NCI-H2107 (cell line): ENCODE measurements around the gene TMEM43.

Experiments
- DNase-seq: peaks from one replicate; lab custom pipeline; 2025; lab: John Stamatoyannopoulos, UW

TMEM43 gene

DNA sequence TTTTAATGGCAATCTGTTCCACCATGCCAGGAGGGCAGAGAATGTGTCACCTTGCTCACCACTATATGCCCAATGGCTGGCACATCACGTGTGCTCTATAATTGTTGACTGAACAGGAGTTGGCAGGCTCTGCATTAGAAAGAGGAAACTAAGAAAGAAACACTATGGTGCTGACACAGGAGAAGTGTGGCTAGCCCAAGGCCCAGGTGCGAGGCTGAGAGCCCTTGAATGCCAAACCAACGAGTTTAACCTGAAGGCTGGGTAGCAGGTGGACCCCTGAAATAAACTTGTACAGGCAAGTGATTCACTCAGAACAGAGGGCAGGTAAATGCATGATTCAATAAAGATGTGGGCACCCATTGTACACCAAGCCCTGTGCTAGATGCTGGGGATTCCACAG, 2.6 kb upstream of the TMEM43 start:
- no peak for DNase-seq

DNA sequence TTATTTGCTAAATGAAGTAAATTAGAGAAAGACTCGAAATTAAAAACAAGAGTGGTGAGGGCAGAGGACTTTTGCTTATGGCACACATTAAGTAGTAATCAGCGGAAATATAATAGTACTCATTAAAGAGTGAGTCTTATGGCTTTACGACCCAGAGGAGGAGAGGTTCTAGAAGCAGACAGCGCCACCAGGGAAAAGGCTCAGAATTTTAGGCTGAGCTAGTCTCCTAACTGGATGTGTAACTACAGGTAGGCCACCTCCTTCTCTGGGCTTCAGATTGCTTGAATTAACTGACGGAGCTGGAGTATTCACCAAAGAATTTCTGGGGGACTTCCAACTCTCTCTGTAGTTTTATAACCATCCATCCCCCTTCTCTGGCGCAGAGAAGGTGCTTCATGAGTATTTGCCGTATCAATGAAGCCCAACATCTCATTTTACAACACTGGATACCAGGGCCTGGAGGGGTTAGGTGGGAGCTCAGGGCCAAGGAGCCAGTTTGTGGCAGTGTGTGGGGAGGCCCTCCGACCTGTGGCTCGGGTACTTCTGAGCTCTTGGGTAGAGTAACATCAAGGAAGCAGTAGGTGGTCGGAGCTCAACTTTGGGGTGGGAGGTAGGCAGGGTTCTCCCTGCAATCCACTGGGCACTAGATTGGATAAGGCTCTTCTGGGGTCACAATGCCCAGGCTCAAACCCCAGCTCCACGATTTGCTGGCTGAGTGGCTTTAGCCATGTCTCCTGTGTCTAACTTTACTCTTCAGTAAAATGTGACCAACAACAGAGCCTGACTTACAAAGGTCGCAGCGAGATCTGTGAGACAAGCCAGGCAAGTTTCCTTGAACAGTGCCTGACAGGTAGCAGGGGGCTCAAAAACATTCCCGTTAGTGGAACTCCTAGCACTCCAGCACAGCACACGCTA, 1.3 kb upstream of the TMEM43 start:
- DNase-seq, result no peak

DNA sequence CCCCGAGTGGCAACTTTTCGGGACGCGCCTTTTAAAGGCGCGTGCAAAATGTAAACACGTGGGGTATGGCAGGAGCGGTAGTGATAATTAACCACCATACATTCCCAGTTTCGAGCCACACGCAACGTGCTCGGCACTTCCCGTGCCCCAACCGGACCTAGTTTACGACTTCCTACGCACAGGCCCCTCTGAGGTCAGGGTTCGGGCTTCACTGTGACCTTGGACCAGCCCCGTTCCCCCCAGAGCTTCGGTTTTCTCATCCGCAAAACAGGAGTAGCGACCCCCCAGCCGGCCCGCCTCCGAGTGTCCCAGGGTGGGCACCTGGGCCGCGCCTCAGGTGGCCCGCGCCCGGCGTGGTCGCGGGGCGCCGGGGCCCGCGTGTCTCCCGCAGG, 633 bp upstream of the TMEM43 start:
- no peak for DNase-seq

DNA sequence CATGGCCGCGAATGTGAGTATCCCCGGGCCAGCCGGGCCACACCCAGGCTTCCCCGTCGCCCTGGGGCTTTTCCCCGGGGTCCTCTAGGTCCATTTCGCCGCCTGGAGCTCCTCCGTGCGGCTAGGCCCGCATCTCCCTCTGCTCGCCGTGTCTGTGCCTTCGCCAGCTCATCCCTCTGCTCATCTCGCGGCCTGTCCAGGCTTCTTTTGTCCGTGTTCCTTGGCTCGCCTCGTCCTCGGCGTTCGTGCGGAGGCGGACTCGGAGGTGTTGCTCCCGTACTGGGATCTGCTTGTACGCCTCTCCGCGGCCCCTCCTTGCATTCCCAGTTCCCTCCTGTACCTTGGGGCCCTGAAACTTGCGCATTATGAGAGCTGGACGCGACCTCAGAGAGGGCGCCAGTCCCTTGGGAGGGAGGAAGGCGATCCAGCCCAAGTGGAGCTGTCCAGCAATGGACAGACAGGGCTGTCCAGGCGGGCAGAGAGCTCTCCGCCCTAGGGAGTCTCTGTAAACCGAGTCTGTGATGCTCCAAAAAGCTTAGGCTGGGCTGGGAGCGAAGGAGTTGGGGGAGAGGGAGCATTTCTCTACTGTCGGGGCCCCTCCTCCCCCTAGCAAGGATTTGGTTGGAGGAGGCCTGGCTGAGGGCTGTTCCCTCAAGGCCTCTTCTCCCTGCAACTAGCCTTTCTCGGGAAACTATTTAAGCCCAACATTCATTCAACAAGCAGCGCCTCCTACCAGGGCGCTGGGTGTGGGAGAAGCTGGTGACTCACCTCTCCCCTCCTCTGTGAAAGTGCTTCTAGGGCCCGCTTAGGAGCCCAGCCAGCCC, 553 bp downstream of the TMEM43 start:
- no peak for DNase-seq

DNA sequence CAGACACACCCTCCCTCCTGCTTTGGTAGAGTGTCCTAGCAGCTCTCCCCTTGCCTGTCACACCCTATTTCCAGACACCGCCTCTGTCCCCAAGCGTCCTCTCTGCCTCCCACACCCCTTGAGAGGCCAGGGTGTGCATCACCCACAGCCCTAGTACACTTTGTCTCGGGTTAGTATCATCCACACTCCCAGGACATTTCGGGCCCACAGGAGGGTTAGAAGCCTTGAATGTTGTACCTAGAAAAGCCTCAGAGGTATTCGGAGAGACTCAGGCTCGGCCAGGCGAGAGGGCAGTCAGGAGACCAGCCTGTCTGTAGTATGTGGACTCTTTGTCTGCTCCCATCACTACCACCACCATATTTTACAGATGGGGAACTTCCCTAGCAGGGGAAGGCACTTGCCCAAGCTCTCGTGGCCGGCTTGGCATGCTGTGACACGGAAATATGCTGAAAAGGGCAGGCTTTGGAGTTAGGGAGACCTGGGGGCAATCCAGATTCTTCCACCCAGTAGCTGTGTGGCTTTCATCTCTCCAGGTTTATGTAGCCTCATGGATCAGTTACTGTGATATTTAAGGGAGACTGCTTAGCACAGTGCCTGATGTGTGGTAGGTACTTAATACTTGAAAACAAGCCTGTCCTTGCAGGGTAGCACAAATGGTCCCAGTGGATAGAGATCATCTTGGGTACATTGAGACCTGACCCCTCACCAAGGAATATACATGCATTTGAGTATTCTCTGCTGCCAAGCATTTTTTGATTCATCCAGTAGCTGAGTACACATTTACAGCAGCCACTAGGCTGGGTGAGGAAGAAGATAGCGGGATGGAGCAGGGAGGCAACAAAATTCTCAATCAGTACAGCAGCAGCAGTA, 1.4 kb downstream of the TMEM43 start:
- DNase-seq, result no peak

DNA sequence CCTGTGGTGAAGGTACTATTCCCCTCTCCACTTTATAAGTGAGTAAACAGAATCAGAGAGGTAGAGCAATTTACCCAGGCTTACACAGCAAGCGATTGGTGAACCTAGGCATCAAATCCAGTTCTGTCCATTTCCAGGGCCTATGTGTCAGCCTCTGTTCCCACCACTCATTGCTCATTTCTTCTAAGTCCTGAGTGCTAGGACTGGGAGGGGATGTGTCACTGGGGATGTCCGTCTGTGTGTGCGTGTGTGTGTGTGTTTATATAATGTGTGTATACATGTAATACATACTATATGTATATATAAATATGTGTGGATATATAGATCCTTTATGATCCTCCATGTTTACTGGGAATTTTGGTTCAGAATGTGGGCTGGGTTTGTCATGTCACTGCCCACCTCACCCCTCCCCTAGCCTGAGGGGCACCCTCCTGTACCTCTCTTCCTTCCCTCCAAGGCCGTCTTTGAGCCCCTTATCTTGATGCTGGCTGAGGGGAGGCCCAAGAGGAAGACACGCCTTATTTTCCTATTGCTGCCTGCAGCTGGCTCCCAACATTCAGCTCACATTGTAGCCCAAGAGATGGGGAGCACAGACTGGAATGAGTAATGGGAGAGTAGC, 2.1 kb downstream of the TMEM43 start:
- no peak for DNase-seq

DNA sequence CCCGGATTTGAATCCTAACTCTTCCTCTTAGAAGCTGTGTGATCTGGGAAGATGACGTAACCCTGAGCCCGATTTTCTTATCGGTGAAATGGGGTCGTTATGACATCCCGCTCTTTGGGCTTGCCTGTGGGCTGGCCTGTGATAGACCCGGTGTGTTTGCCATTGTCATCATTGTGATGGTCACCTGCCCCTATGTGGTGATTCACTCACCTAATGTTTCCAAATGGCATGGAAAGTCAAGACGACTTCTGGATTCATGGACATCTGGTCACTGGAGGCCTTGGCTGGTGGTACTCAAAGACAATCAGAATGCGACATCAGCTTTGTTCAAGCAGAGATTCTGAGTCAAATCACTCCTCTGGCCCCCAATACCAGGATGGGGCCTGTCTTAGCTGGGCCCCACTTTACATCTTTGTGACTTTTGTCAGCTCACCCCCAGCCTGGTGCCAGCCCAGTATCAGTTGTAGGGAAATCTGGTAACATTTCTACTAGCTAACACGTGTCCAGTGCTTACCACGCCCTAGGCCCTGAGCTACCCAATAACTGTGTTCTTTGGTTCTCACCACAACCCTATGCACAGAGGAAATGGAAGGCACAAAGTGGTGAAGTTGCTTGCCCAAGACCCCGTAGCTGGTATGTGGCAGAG, 2.8 kb downstream of the TMEM43 start:
- no peak for DNase-seq

DNA sequence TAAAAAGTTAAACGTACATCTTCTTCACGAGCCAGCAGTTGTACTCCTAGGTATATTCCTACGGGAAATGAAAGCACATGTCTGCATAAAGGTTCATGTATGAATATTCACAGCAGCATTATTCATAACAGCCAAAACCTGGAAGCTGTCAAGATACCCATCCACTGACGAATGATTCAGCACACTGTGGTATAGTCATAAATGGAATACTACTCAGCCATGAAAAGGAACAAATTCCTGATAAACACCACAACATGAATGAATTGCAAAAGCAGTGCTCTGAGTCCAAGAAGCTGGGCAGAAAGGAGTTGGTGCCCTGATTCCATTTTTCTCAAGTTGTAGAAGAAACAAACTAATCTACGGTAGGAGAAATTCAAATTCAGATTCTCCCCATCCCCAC, 3.9 kb downstream of the TMEM43 start:
- DNase-seq, result no peak

DNA sequence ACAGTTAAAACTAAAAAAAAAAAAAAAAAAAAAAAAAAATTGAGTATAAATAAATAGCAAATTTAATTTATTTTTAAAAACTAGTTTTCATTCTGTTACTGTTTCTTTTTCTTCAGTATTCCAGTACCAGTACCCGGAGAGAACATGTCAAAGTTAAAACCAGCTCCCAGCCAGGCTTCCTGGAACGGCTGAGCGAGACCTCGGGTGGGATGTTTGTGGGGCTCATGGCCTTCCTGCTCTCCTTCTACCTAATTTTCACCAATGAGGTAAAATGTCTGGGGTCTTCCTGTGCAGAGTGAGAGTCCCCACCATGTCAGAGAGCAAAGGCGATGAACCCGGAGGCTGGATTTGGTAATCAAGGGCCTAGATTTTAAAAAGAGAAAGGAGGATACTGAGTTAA, 4.4 kb downstream of the TMEM43 start:
- DNase-seq, result no peak

DNA sequence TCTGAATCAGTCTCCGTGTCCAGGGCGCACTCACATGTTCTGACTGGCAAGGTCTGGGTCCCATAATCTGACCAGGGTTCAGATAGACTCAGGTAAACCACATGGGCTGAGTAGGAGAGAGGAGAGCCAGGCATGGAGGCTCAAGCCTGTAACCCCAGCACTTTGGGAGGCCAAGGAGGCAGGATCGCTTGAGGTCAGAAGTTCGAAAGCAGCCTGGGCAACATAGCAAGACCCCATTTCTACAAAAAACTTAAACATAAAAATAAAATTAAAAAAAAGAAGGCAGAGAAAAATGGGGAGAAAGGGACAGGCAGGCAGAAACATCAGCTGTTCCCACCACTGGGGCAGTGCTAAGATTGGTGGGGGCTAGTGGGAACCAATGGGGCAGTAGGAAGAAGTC, 5.4 kb downstream of the TMEM43 start:
- DNase-seq, result no peak

DNA sequence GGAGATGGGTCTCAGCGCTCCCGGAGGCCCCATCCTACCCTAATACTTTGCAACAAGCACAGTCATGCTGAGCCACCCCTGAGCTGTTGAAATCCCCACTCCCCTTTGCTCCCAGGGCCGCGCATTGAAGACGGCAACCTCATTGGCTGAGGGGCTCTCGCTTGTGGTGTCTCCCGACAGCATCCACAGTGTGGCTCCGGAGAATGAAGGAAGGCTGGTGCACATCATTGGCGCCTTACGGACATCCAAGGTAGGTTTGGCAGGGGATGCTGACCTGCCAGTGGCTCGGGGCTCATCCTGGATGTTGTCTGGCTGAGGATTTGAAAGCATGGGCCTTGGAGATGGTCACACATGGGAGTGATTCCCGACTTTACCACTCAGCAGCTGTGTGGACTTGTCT, 5.9 kb downstream of the TMEM43 start:
- no peak for DNase-seq

DNA sequence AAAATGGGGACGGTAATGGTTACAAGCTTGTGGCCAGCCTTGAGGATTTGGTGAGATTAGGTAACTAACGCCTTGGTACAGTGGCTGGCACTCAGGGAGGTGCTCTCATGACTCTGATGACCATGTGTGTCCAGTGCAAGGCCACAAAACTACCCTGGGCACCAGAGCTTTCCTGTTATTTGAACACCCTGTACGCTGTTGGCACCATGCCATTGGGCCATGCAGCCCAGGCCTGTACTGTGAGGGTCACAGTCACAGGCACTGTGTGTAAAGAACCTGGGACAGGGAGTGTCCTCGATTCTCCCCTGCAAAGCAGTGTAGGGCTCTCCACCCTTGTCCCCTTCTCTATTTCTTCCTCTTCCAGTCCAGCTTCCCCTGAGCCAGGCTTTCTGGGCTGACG, 6.3 kb downstream of the TMEM43 start:
- DNase-seq, result no peak

DNA sequence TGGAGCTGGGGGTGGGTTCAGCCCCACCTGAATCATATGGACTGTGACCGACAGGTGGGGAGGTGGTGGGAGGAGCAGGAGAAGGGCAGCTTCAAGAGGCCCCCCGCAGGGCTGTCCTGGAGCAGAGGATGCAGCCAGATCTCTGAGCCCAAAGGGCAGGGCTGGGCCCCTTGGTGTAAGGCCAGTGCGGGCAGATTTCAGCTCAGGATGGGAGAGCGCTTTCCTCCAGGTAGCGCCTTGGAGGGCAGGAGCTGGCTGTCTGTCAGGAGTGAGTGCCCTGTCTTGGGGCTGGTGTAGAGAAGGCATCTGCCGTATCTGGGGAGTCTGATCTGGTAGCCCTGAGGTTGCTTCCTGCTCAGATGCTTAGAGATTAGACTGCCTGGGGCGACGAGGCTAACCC, 7.3 kb downstream of the TMEM43 start:
- no peak for DNase-seq

DNA sequence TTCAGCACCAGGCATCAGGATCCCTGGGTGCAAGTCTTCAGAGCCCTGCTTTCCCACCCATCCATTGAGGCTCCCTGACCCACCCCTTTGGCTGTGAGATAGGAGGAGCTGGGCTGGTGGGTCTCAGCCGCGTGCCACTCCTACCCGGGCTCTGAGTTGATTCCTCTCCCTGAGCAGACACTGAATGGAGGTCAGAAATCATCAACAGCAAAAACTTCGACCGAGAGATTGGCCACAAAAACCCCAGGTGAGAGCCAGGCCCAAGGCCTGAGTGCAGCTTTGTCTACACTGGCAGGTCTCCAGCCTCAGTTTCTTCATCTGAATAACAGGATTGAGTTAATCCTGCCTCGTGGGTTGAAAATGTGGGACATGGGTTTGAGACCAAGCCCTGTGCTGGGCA, 7.8 kb downstream of the TMEM43 start:
- no peak for DNase-seq

DNA sequence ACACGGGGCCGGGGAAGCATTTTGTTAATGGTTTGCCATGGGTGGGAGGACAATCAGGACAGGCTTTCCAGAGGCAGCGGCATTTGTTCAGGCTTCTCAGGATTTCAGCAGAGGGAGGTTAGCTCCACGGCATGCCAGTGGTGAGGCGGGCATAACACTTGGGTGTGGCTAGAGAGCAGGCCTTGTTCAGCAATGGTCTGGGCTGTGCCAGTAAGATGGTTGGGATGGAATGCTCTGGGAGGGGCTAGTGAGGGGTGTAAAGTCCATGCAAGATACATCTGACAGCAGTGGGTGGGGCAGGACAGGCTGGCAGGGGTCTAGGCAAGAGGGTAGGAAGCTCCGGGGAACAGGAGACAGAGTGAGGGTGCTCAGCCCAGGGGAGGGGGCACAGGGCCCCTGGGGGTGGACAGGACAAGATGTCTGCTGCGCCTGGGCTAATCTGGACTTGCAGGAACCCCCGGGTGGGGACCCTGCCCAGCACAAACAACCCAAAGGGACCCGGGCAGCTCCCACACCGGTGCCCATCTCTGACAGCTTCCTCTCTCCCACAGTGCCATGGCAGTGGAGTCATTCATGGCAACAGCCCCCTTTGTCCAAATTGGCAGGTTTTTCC, 8.4 kb downstream of the TMEM43 start:
- no peak for DNase-seq

DNA sequence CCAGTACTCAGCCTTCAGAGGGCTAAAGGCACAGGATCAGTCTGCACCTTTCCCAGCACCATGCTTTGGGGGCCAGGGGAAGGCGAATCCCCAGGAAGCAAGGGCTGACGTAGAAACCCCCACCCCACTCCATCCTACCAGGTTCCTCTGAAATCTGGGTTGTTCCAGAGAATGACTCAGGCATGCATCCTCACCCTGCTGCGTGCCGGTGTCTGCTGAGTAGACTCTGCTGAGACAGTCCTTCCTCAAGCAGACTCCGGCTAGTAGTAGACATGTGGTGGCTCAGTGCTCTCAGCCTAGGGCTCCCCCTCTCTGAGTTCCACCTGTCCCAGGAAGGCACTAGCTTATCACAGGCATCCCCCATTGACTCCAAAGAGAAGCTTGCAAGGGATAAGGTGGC, 9.0 kb downstream of the TMEM43 start:
- no peak for DNase-seq

DNA sequence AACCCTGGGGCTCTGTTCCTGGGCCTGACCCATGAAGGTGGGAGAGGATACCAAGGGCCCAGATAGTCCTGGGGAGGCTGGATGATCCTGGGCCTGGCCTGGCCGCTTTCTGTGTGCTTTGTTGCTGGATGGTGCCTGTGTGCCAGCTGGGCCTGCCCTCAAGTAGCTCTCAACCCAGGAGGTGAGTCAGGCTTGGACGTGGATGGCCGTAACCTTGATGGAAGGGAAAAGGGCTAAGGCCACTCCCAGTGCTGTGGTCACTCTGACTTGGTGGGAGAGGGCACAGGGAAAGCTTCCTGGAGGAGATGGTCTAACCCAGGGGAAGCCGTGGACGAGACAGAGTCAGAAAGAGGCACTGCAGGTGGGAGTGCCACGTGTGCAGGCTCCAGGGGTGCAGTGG, 9.4 kb downstream of the TMEM43 start:
- no peak for DNase-seq

DNA sequence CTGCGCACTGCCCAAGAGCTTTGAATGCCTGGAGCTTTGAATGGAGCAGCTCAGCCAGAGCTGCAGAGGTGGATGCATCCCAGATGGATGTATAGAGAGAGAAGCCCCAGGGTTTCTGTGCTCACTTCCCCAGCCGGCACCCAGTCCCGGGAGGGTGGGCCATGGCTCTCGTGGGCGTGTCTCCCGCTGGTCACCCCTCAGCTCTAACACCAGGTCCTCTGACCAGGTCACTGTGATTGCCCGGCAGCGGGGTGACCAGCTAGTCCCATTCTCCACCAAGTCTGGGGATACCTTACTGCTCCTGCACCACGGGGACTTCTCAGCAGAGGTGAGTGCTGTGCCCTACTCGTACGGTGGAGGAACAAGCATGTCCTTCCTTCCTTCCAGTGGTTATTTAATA, 10.7 kb downstream of the TMEM43 start:
- no peak for DNase-seq

DNA sequence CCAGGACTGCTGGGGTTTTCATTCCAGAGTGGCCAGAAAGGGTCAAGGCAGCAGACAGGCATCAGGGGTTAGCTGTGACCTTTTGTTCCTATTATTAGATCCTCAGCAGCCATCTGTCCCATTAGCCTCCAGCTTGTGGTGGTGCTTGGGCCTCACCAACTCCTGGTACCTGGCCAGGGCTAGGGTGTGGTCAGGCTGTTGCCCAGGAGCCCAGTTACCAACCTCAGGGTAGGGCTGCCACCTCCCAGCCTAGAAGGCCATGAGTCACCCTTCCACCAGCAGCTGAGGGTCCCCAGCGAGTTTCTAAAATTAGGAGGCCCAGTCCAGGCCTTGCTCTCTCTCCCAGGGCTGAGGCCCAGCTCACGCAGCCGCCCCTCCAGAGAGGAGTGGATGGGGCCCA, 12.2 kb downstream of the TMEM43 start:
- DNase-seq, result no peak

DNA sequence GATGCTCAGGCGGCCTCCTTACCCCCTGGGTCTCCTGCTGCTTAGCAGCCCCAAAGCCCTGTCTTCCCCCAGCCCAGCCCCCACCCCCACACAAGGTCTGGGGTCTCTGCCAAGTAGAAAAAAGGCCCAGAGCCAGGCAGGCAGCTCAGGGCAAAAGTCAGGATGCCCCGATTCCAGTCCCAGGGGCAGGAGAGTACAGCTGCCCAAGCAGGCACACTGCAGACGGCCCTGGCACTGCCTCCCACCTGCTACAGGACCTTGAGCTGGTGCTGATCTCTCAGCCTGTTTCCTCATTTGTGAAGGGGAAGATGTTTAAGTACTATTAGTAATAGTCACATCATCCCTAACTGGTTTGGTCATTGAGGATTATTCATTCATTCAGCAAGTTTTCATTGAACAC, 12.6 kb downstream of the TMEM43 start:
- DNase-seq, result no peak
